GM12892 (cell line): ENCODE results near the gene HS3ST5.

Source experiments
- POLR2A ChIP-seq: IDR thresholded peaks from 2 replicates; pipeline ENCODE4 v1.6.1; 2011; ENCODE audit warnings: low read depth, low read length, control low read depth
- POLR2AphosphoS5 ChIP-seq: IDR thresholded peaks from 2 replicates; pipeline ENCODE4 v1.6.1; 2011; ENCODE audit warnings: low read depth, low read length, control low read depth

DNA sequence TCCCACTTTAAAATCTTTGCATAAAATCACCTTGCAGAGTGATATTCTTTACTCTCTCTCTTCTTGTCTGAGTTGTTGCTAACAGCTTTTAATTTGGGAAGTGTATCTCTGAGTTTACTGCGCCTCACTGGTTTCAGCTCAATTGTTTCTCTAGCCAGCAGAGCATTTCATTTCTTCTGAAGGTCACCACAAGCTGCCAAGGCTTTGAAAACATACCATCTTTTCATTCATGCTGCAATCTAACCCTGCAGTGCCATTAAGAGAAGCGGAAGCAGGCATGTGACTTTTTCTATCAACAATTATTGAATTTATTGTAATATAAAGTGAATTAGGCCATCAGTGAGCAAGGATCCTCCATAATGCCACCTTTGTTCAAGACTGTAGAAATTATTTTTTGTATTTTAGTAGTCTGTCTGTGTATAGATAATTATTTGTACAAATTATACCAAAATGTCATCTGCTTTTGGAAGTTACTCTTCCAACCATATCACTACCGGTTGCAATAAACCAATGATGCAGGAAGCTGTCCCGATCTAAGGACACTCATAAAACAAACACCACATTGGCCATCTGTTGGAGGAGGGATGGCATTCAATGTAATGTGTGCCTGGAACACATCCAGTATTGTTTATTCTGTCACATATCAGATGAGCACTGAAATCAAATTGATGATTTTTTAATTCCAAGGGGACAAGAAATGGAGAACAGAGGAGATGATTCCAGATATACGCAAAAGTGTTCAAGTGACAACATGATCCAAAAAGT, 26.8 kb downstream of the HS3ST5 start:
- TF ChIP-seq POLR2A: no peak
- TF ChIP-seq POLR2AphosphoS5: no peak
